Progenitor cell of endocrine pancreas (in vitro differentiated cells): ENCODE results near the gene KLKB1. TPM values are rescaled to one million over a fixed set of nuclear protein-coding genes. Genes with fewer than 3 reads are reported as not detected.
A peak's percentile ranks its signal among the peaks of the same experiment; 100 is the strongest.
"Not testable (repeated sequence)": the region's sequence is repeated elsewhere in the genome, so short reads cannot be mapped to it uniquely, and the experiment has no call there.

Experiments used
- DNase-seq: peaks from one replicate; pipeline ENCODE4 v3.0.0; 2021; ENCODE audit warnings: low spot score; ENCODE audit not compliant: unreplicated experiment
- H3K27ac Mint-ChIP-seq: 2 replicates; pipeline ENCODE4 v1.8.0; 2021; ENCODE audit warnings: mild to moderate bottlenecking, moderate library complexity, mixed read lengths
- H3K27me3 Mint-ChIP-seq: 2 replicates; pipeline ENCODE4 v1.8.0; 2021; ENCODE audit warnings: mixed read lengths
- H3K36me3 Mint-ChIP-seq: 2 replicates; pipeline ENCODE4 v1.8.0; 2022; ENCODE audit warnings: mixed read lengths; ENCODE audit not compliant: insufficient read depth
- H3K4me1 Mint-ChIP-seq: 2 replicates; pipeline ENCODE4 v1.8.0; 2021; ENCODE audit warnings: low read depth, mixed read lengths
- H3K4me3 Mint-ChIP-seq: 2 replicates; pipeline ENCODE4 v1.8.0; 2021; ENCODE audit warnings: low read depth, mild to moderate bottlenecking, moderate library complexity, mixed read lengths
- H3K9me3 Mint-ChIP-seq: 2 replicates; pipeline ENCODE4 v1.8.0; 2021; ENCODE audit warnings: low read depth, mixed read lengths
- total RNA-seq: library from RNA; stranded (reverse); gene quantifications from 2 replicates; pipeline ENCODE4 v1.2.1, GENCODE V29; 2021
- TF ChIP-seq, protein P1 (sequence below): fragments of 200-600 bp; sonication (generic); IDR thresholded peaks from one replicate; pipeline ENCODE4 v1.5.0; 2021; ENCODE audit warnings: antibody characterized with exemption, mild to moderate bottlenecking; ENCODE audit not compliant: unreplicated experiment

The KLKB1 gene
- total RNA-seq, 1 donor from 2014 or later, result not detected

DNA sequence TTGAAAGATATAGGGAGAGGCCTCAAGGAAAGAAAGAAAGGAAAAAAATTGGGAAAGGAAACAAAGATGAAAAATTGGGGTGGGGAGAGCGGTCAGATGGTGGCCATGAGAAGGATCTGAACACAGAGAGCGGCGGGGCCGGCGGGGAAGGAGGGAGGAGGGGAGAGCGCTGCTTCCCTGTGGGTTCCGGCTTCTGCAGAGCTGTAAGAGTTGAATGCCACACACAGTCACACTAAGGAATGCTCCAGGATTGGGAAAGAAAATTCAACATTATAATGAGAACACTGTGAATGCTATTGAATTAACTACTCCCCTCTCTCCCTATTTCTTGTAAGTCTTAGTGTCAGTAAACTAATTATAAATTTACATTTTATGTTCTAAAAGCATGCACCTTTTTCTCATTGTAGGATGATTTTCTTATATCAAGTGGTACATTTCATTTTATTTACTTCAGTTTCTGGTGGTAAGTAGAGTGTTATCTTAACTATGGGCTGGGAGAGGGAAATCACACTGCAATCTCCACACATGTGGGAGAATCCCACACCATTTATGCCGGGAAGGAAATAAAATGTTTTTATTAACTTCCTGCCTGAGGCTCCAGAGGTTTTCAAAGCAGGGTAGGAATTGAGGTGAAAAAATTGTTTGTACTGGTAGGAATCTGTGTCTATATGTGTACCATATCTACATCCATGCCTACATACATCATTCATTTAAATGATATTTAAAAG lies 39.6 kb downstream of the KLKB1 start:
- Mint-ChIP-seq H3K9me3 (peaks cover 3% of the 10 kb centered on the region), H3K27ac (peak overlapping the region; percentile 88), H3K4me3 (peak overlapping the region; percentile 66), H3K4me1 (peaks cover 20% of the 10 kb centered on the region), H3K36me3 (no peaks in the 10 kb centered on the region), H3K27me3 (no peaks in the 10 kb centered on the region)
- TF ChIP-seq, protein P1, sequence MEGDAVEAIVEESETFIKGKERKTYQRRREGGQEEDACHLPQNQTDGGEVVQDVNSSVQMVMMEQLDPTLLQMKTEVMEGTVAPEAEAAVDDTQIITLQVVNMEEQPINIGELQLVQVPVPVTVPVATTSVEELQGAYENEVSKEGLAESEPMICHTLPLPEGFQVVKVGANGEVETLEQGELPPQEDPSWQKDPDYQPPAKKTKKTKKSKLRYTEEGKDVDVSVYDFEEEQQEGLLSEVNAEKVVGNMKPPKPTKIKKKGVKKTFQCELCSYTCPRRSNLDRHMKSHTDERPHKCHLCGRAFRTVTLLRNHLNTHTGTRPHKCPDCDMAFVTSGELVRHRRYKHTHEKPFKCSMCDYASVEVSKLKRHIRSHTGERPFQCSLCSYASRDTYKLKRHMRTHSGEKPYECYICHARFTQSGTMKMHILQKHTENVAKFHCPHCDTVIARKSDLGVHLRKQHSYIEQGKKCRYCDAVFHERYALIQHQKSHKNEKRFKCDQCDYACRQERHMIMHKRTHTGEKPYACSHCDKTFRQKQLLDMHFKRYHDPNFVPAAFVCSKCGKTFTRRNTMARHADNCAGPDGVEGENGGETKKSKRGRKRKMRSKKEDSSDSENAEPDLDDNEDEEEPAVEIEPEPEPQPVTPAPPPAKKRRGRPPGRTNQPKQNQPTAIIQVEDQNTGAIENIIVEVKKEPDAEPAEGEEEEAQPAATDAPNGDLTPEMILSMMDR, result no peak
- DNase-seq, result no peak

DNA sequence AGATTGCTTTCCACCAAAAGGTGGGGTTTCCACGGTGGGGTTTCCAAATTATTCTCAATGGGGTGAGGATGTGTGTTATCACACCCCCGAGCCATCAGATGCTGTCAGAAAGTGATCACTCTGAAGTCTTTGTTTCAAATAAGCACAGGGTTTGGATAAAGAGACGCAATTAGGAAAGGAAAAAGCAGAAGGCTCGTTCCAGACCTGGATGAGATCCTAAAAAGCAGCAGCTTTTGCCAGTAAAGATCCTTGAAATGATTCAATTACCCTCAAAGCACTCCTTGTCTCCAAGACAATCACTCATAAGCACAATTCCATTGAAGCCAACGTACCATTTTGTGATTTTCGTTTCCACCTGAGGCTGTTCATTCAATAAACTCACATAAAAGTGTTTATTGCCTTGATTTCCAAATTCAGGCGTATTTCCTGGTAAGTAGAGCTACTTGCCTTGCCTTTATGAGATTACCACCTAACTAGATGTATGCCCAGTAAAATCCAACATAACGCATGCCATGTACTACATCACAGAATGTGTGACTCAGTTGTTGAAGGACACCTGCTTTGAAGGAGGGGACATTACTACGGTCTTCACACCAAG lies 43.9 kb downstream of the KLKB1 start:
- H3K27ac Mint-ChIP-seq, result no peak overlapping the region
- H3K4me1 Mint-ChIP-seq, result peaks cover 10% of the 10 kb centered on the region
- no peak for DNase-seq
- H3K27me3 Mint-ChIP-seq, result no peaks in the 10 kb centered on the region
- H3K36me3 Mint-ChIP-seq, result no peaks in the 10 kb centered on the region
- TF ChIP-seq, protein P1, result no peak
- peaks cover 3% of the 10 kb centered on the region for H3K9me3 Mint-ChIP-seq
- no peak overlapping the region for H3K4me3 Mint-ChIP-seq

DNA sequence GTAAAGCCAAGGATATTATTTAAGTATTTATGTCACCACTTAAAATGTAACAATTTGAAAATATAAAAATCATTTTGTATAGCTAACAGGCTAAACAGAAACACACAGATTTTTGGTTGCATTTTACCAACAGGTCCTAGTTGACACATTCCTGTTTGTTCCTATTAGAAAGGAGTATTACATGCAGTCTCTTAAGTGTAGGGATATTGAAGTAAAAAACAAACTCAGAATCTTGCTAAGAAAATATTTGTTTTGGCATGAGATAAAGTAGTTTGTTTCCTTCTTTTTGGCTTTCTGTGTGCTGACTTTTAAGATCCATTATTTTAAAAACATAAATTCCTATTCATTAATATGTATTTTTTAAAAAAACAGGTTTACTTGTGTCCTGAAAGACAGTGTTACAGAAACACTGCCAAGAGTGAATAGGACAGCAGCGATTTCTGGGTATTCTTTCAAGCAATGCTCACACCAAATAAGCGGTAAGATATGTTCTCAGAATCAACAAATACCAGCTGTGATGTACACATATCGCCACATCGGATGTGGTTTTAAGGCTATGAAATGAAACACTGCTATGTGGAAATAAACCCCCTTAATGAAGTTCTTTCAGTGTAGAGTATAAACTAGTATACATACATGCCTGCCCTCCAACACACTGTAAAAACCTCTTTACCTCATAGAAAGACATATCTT lies 45.5 kb downstream of the KLKB1 start:
- H3K27me3 Mint-ChIP-seq, result no peaks in the 10 kb centered on the region
- no peak for DNase-seq
- TF ChIP-seq, protein P1, result no peak
- H3K27ac Mint-ChIP-seq, result no peak overlapping the region
- H3K4me1 Mint-ChIP-seq, result no peaks in the 10 kb centered on the region
- no peak overlapping the region for H3K4me3 Mint-ChIP-seq
- peaks cover 3% of the 10 kb centered on the region for H3K9me3 Mint-ChIP-seq
- H3K36me3 Mint-ChIP-seq, result no peaks in the 10 kb centered on the region

DNA sequence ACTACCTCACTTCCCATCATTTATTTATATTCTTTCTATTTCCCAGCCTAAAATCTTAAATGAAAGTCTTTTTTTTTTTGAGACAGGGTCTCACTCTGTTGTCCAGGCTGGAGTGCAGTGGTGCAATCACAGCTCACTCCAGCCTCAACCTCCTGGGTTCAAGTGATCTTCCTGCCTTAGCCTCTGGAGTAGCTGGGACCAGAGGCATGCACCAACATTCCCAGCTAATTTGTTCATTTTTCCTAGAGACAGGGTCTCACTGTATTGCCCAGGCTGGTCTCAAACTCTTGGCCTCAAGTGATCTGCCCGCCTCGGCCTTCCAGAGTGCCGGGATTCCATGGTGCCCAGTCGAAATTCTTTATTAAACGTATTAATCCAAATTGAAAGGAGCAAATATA lies 46.1 kb downstream of the KLKB1 start:
- H3K27me3 Mint-ChIP-seq, result not testable (repeated sequence)

DNA sequence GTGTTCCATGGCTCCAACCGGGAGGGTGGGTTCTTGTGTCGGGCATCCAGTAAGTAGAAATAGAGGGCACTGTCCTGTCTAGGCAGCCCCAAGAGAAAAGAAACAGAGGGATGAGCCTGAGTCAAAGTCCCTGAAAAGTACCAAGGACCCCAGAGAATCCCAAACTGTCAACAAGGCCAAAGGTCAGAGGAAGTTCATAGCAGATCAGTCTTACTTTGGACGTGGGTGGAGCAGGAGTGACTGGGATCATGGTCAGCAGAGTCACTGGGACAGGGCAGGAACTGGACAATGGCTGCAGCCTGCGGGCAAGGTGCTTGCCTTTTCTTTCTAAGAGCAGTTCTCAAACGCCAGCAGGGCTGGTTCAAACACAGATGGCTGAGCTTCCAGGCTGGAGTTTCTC lies 56.0 kb downstream of the KLKB1 start:
- Mint-ChIP-seq H3K27me3 (peaks cover 2% of the 10 kb centered on the region), H3K36me3 (no peaks in the 10 kb centered on the region), H3K4me1 (no peaks in the 10 kb centered on the region), H3K27ac (no peak overlapping the region), H3K9me3 (no peaks in the 10 kb centered on the region), H3K4me3 (no peak overlapping the region)
- no peak for DNase-seq
- TF ChIP-seq, protein P1, result no peak

More for the DNA sequence above, 46.1 kb downstream of the KLKB1 start:
- not testable (repeated sequence) for DNase-seq, H3K4me1 Mint-ChIP-seq, H3K4me3 Mint-ChIP-seq, H3K9me3 Mint-ChIP-seq, H3K27ac Mint-ChIP-seq, H3K36me3 Mint-ChIP-seq
